Measurements from ENCODE around the gene SEMA3D.

SEMA3D gene

GRCh38 chr7:85133006-85133405, 53.9 kb downstream of the SEMA3D start:
- no peaks in the 10 kb centered on the region for H3K4me1 ChIP-seq
- H3K36me3 ChIP-seq, result no peaks in the 10 kb centered on the region
- no peaks in the 10 kb centered on the region for H3K27me3 ChIP-seq
- no peak overlapping the region for H3K4me3 ChIP-seq
- no peaks in the 10 kb centered on the region for H3K9me3 ChIP-seq
- H3K27ac ChIP-seq, result no peak overlapping the region
- H4K20me1 ChIP-seq, result no peaks in the 10 kb centered on the region
- TF ChIP-seq Cebpa-rat (IDR thresholded peaks at IDR 0.05), result no peak
- H3K9ac ChIP-seq, result no peak overlapping the region
- no peak overlapping the region for H3K4me2 ChIP-seq

GRCh38 chr7:85130702-85131101, 56.2 kb downstream of the SEMA3D start:
- Histone ChIP-seq H4K20me1 (no peaks in the 10 kb centered on the region), H3K9me3 (no peaks in the 10 kb centered on the region), H3K36me3 (no peaks in the 10 kb centered on the region), H3K4me2 (no peak overlapping the region), H3K9ac (no peak overlapping the region), H3K4me3 (no peak overlapping the region), H3K4me1 (no peaks in the 10 kb centered on the region), H3K27me3 (no peaks in the 10 kb centered on the region), H3K27ac (no peak overlapping the region)
- TF ChIP-seq Cebpa-rat (IDR thresholded peaks at IDR 0.05), result no peak

GRCh38 chr7:85126383-85126782, 60.5 kb downstream of the SEMA3D start:
- H3K4me3 ChIP-seq, result no peak overlapping the region
- H4K20me1 ChIP-seq, result no peaks in the 10 kb centered on the region
- H3K9me3 ChIP-seq, result no peaks in the 10 kb centered on the region
- no peak overlapping the region for H3K9ac ChIP-seq
- TF ChIP-seq Cebpa-rat (IDR thresholded peaks at IDR 0.05), result no peak
- no peaks in the 10 kb centered on the region for H3K27me3 ChIP-seq
- H3K4me2 ChIP-seq, result no peak overlapping the region
- no peaks in the 10 kb centered on the region for H3K36me3 ChIP-seq
- H3K4me1 ChIP-seq, result no peaks in the 10 kb centered on the region
- no peak overlapping the region for H3K27ac ChIP-seq

GRCh38 chr7:85125651-85126131, 61.2 kb downstream of the SEMA3D start:
- no peak overlapping the region for H3K9ac ChIP-seq
- H4K20me1 ChIP-seq, result no peaks in the 10 kb centered on the region
- no peak for TF ChIP-seq Cebpa-rat (IDR thresholded peaks at IDR 0.05)
- no peaks in the 10 kb centered on the region for H3K9me3 ChIP-seq
- no peak overlapping the region for H3K4me2 ChIP-seq
- H3K27ac ChIP-seq, result no peak overlapping the region
- H3K4me1 ChIP-seq, result no peaks in the 10 kb centered on the region
- no peaks in the 10 kb centered on the region for H3K27me3 ChIP-seq
- no peaks in the 10 kb centered on the region for H3K36me3 ChIP-seq
- H3K4me3 ChIP-seq, result no peak overlapping the region

- no peak for TF ChIP-seq Cebpa-rat (IDR thresholded peaks at IDR 0.05)
- Histone ChIP-seq H4K20me1 (no peaks in the 10 kb centered on the region), H3K36me3 (no peaks in the 10 kb centered on the region)
Observed at GRCh38 chr7:85125176-85125575, 61.7 kb downstream of the SEMA3D start.

GRCh38 chr7:85119934-85120333, 66.9 kb downstream of the SEMA3D start:
- no peaks in the 10 kb centered on the region for H3K36me3 ChIP-seq
- H3K9ac ChIP-seq, result no peak overlapping the region
- TF ChIP-seq Cebpa-rat (IDR thresholded peaks at IDR 0.05), result no peak
- no peaks in the 10 kb centered on the region for H3K4me1 ChIP-seq
- H4K20me1 ChIP-seq, result no peaks in the 10 kb centered on the region
- no peak overlapping the region for H3K4me3 ChIP-seq
- no peak overlapping the region for H3K27ac ChIP-seq
- H3K4me2 ChIP-seq, result no peak overlapping the region
- H3K9me3 ChIP-seq, result no peaks in the 10 kb centered on the region
- no peaks in the 10 kb centered on the region for H3K27me3 ChIP-seq

More at GRCh38 chr7:85125176-85125575, 61.7 kb downstream of the SEMA3D start:
- no peak overlapping the region for H3K27ac ChIP-seq
- H3K4me1 ChIP-seq, result no peaks in the 10 kb centered on the region
- H3K9ac ChIP-seq, result no peak overlapping the region
- H3K4me3 ChIP-seq, result no peak overlapping the region
- no peak overlapping the region for H3K4me2 ChIP-seq
- H3K27me3 ChIP-seq, result no peaks in the 10 kb centered on the region
- H3K9me3 ChIP-seq, result no peaks in the 10 kb centered on the region

GRCh38 chr7:85115862-85116261, 71.0 kb downstream of the SEMA3D start:
- Histone ChIP-seq H4K20me1 (no peaks in the 10 kb centered on the region), H3K27ac (no peak overlapping the region), H3K4me2 (no peak overlapping the region), H3K27me3 (no peaks in the 10 kb centered on the region), H3K4me3 (no peak overlapping the region), H3K4me1 (no peaks in the 10 kb centered on the region), H3K36me3 (no peaks in the 10 kb centered on the region), H3K9me3 (no peaks in the 10 kb centered on the region), H3K9ac (no peak overlapping the region)
- TF ChIP-seq Cebpa-rat (IDR thresholded peaks at IDR 0.05), result no peak

GRCh38 chr7:85115006-85115405, 71.8 kb downstream of the SEMA3D start:
- Histone ChIP-seq H3K27me3 (no peaks in the 10 kb centered on the region), H3K27ac (no peak overlapping the region), H3K4me2 (no peak overlapping the region), H3K36me3 (no peaks in the 10 kb centered on the region), H3K9me3 (no peaks in the 10 kb centered on the region), H3K4me3 (no peak overlapping the region), H4K20me1 (no peaks in the 10 kb centered on the region), H3K4me1 (no peaks in the 10 kb centered on the region), H3K9ac (no peak overlapping the region)
- TF ChIP-seq Cebpa-rat (IDR thresholded peaks at IDR 0.05), result no peak

GRCh38 chr7:85114342-85114741, 72.5 kb downstream of the SEMA3D start:
- H3K4me2 ChIP-seq, result no peak overlapping the region
- no peaks in the 10 kb centered on the region for H3K4me1 ChIP-seq
- H3K9ac ChIP-seq, result no peak overlapping the region
- no peak overlapping the region for H3K27ac ChIP-seq
- H3K4me3 ChIP-seq, result no peak overlapping the region
- no peaks in the 10 kb centered on the region for H3K27me3 ChIP-seq
- H4K20me1 ChIP-seq, result no peaks in the 10 kb centered on the region
- H3K36me3 ChIP-seq, result no peaks in the 10 kb centered on the region
- H3K9me3 ChIP-seq, result no peaks in the 10 kb centered on the region
- no peak for TF ChIP-seq Cebpa-rat (IDR thresholded peaks at IDR 0.05)

- no peaks in the 10 kb centered on the region for H4K20me1 ChIP-seq
- no peak overlapping the region for H3K4me2 ChIP-seq
- H3K36me3 ChIP-seq, result no peaks in the 10 kb centered on the region
- H3K27ac ChIP-seq, result no peak overlapping the region
- H3K4me3 ChIP-seq, result no peak overlapping the region
- TF ChIP-seq Cebpa-rat (IDR thresholded peaks at IDR 0.05), result no peak
- no peak overlapping the region for H3K9ac ChIP-seq
- no peaks in the 10 kb centered on the region for H3K27me3 ChIP-seq
- H3K4me1 ChIP-seq, result no peaks in the 10 kb centered on the region
- H3K9me3 ChIP-seq, result no peaks in the 10 kb centered on the region
Observed at GRCh38 chr7:85111761-85112160, 75.1 kb downstream of the SEMA3D start.

GRCh38 chr7:85106719-85107118, 80.1 kb downstream of the SEMA3D start:
- Histone ChIP-seq H3K4me3 (no peak overlapping the region), H3K36me3 (no peaks in the 10 kb centered on the region), H3K4me1 (no peaks in the 10 kb centered on the region), H3K9ac (no peak overlapping the region), H3K4me2 (no peak overlapping the region), H3K27me3 (no peaks in the 10 kb centered on the region), H4K20me1 (no peaks in the 10 kb centered on the region), H3K9me3 (no peaks in the 10 kb centered on the region), H3K27ac (no peak overlapping the region)
- TF ChIP-seq Cebpa-rat (IDR thresholded peaks at IDR 0.05), result no peak
